ENCODE measurements around the gene PDCD2L. TPM values are rescaled to one million over a fixed set of nuclear protein-coding genes. Genes with fewer than 3 reads are reported as not detected.
"Not testable (repeated sequence)": the region's sequence is repeated elsewhere in the genome, so short reads cannot be mapped to it uniquely, and the experiment has no call there.

The PDCD2L gene
- polyA plus RNA-seq, 1 of the 3 experiments (the other 2 are of a cell fraction), result 20.8 TPM

- peaks cover 32% of the 10 kb centered on the region; the same call in 1 of the 2 replicates for H3K79me2 ChIP-seq (ENCODE audit: insufficient read depth)
- ChIA-PET POLR2A (interaction anchor here (1.1 kb wide), 1 partner anchor 9 kb away, joined by 4 read pairs; no protein-coding TSS in a partner anchor), CTCF (interaction anchor here (1.1 to 1.9 kb wide), 3 partner anchors 8 to 62 kb away, joined by 3 to 10 read pairs (median 4); no protein-coding TSS in a partner anchor)
- 91% methylated on average over 6 of the region's 10 CpGs for WGBS (ENCODE audit: low lambda C conversion rate)
- no peak overlapping the region for H2AFZ ChIP-seq (ENCODE audit: low read depth)
- H3K9ac ChIP-seq, result no peak overlapping the region
- 0 out of 2 replicates have a peak, but pooled peaks cover 3% of the 10 kb centered on the region for H4K20me1 ChIP-seq (ENCODE audit: insufficient read depth)
- no peaks in the 10 kb centered on the region for H3K27me3 ChIP-seq (ENCODE audit: insufficient read depth)
- no peaks in the 10 kb centered on the region for H3F3A ChIP-seq (replicated peaks; ENCODE audit: insufficient read depth)
- no peaks in the 10 kb centered on the region for H3K9me2 ChIP-seq
- peaks cover 14 to 22% of the 10 kb centered on the region in 2 experiments for H3K36me3 ChIP-seq (replicated peaks in 1 of 2; ENCODE audit: control insufficient read depth in 1 of 2, insufficient read depth in 2 of 2, low read length in 1 of 2)
- TF ChIP-seq TCF12 (IDR thresholded peaks at IDR 0.05) (no peak), SIN3A (IDR thresholded peaks at IDR 0.05; ENCODE audit: borderline replicate concordance, low read depth, low read length) (no peak), RAD21 (IDR thresholded peaks at IDR 0.05; ENCODE audit: low read length) (no peak), RXRA (IDR thresholded peaks at IDR 0.05; ENCODE audit: borderline replicate concordance, low read depth) (no peak), TEAD4 (IDR thresholded peaks at IDR 0.05; ENCODE audit: borderline replicate concordance, insufficient read depth) (no peak), GABPA (IDR thresholded peaks at IDR 0.05; ENCODE audit: low read depth) (no peak), FOXJ3 (CRISPR knock-in tag; IDR thresholded peaks at IDR 0.05) (no peak), RFX5 (IDR thresholded peaks at IDR 0.05; ENCODE audit: low read length) (no peak), MEF2A (IDR thresholded peaks at IDR 0.05; ENCODE audit: borderline replicate concordance, low read depth) (no peak), JUND (IDR thresholded peaks at IDR 0.05) (no peak), MXI1 (IDR thresholded peaks at IDR 0.05; ENCODE audit: low read depth, low read length) (no peak), FOSL2 (IDR thresholded peaks at IDR 0.05; ENCODE audit: borderline replicate concordance, low read depth) (no peak), IRF3 (IDR thresholded peaks at IDR 0.05; ENCODE audit: low read depth, low read length) (no peak), NRF1 (IDR thresholded peaks at IDR 0.05; ENCODE audit: low read depth, low read length) (no peak), MAX (IDR thresholded peaks at IDR 0.05; ENCODE audit: low read depth) (no peak)
- DNase-seq, result no peak
- H3K4me3 ChIP-seq (ENCODE audit: low read depth in 2 of 2, low read length in 1 of 2), result no peak overlapping the region
- no peak overlapping the region for H3K27ac ChIP-seq (ENCODE audit: low read depth in 2 of 2, low read length in 1 of 2)
- H3K4me2 ChIP-seq, result no peak overlapping the region
- H3K4me1 ChIP-seq (ENCODE audit: control insufficient read depth in 1 of 2, insufficient read depth in 2 of 2, low read depth in 1 of 2, low read length in 1 of 2), result peaks cover 10 to 11% of the 10 kb centered on the region in 2 experiments; a peak in 2 of 4 replicates
- no peaks in the 10 kb centered on the region for H3K9me3 ChIP-seq
These were observed 35.9 kb upstream of the PDCD2L start for GRCh38 chr19:34368338-34368737.

- not testable (repeated sequence) for H2AFZ ChIP-seq (ENCODE audit: low read depth); H3K4me2 ChIP-seq; H3K27me3 ChIP-seq (ENCODE audit: insufficient read depth); H3F3A ChIP-seq (replicated peaks; ENCODE audit: insufficient read depth); H3K9me3 ChIP-seq; H3K9me2 ChIP-seq; DNase-seq; H4K20me1 ChIP-seq (ENCODE audit: insufficient read depth); H3K4me3 ChIP-seq (ENCODE audit: low read depth in 2 of 2, low read length in 1 of 2); H3K9ac ChIP-seq; H3K27ac ChIP-seq (ENCODE audit: low read depth in 2 of 2, low read length in 1 of 2)
- ChIA-PET POLR2A (interaction anchor here (1.6 kb wide), 1 partner anchor 9 kb away, joined by 5 read pairs; no protein-coding TSS in a partner anchor), CTCF (interaction anchor here (1.1 to 1.9 kb wide), 3 partner anchors 7 to 61 kb away, joined by 3 to 10 read pairs (median 4); no protein-coding TSS in a partner anchor)
- peaks cover 32% of the 10 kb centered on the region; the same call in 1 of the 2 replicates for H3K79me2 ChIP-seq (ENCODE audit: insufficient read depth)
- WGBS (ENCODE audit: low lambda C conversion rate), result 98% methylated on average over 10 of the region's 10 CpGs
- H3K4me1 ChIP-seq (ENCODE audit: control insufficient read depth in 1 of 2, insufficient read depth in 2 of 2, low read depth in 1 of 2, low read length in 1 of 2), result peaks cover 10 to 11% of the 10 kb centered on the region in 2 experiments; a peak in 2 of 4 replicates
- H3K36me3 ChIP-seq (replicated peaks in 1 of 2; ENCODE audit: control insufficient read depth in 1 of 2, insufficient read depth in 2 of 2, low read length in 1 of 2), result peaks cover 14 to 25% of the 10 kb centered on the region in 2 experiments
These were observed 35.0 kb upstream of the PDCD2L start for GRCh38 chr19:34369166-34369565.

Measured in SK-N-SH (cell line).